ENCODE data around the gene SIDT2.

Gene SIDT2

DNA sequence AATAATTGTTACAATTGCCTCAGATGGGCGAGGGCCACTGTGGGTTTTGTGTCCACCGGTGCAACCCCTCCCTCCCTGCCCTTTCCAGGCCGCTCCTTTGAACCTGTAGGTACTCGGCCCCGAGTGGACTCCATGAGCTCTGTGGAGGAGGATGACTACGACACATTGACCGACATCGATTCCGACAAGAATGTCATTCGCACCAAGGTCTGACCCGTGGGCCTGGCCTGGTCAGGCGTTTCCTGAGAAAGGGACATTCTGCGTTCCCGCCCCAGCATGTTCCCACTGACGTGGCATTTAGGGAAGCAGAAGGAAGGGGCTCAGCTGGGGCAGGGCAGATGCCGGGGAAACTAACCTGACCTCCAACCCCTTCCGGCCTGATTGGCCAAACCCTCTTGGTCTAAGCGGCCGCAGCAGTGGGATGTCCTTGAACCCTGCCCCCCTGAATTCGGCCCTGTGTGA is 10.1 kb downstream of the SIDT2 start:
- no peak for DNase-seq (ENCODE audit: low spot score)

DNA sequence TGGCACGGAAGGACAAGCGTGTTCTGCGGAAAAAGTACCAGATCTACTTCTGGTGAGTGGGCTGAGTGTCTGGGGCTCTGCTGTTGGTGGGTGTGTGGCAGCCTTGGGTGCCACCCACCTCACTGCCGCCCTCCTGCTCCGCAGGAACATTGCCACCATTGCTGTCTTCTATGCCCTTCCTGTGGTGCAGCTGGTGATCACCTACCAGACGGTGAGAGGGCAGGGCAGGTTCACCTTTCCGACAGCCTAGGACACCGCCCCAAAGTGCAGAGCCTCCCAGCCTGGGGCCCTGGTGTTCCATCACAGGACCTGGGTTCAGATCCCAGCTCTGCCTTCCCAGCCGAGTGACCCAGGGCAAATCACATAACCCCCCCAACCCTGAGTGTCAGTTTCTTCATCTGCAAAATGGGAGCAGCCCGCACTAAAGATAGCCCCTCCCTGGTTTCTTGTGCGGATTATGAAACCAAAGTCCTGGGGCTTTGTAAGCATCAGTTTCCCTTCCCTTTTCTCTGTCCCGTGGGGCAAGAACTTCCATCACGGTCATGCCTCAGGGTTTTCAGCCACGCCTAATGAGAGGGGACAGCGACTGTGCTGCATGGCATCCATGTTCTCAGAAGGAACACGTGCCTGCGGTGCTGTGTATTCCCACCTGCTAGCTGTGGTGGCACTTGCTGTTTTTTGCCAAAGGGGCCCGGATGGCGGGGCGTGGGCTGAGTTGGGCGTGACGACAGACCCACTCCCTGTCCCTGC is 10.8 kb downstream of the SIDT2 start:
- FAIRE-seq = no peak
- DNase-seq (ENCODE audit: low spot score) = no peak

More for the DNA sequence above, 10.1 kb downstream of the SIDT2 start:
- FAIRE-seq = no peak

- DNase-seq (ENCODE audit: low spot score) = no peak
- no peak for FAIRE-seq
Measured at GRCh38 chr11:117189941-117190544, 11.5 kb downstream of the SIDT2 start.

GRCh38 chr11:117191680-117192400 is 13.3 kb downstream of the SIDT2 start:
- FAIRE-seq (no peak), DNase-seq (ENCODE audit: low spot score) (no peak)

DNA sequence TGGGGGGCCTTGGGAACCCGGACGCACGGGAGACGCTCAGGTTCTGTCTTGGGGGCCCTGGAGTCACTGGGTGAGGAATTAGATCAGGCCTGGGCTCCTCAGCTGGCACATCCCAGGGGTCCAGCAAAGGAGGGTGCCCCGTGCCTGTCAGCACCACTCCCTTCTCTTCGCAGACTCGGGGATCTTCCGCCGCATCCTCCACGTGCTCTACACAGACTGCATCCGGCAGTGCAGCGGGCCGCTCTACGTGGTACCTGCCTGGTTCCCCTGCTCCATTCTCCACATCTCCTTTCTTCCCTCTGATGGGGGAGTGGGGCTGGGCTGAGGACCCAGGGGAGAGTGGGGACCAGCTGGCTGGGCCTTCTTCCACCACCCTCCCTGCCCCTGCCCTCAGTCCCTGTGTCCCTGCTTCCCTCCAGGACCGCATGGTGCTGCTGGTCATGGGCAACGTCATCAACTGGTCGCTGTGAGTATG is 13.9 kb downstream of the SIDT2 start:
- no peak for DNase-seq (ENCODE audit: low spot score)
- FAIRE-seq = no peak

DNA sequence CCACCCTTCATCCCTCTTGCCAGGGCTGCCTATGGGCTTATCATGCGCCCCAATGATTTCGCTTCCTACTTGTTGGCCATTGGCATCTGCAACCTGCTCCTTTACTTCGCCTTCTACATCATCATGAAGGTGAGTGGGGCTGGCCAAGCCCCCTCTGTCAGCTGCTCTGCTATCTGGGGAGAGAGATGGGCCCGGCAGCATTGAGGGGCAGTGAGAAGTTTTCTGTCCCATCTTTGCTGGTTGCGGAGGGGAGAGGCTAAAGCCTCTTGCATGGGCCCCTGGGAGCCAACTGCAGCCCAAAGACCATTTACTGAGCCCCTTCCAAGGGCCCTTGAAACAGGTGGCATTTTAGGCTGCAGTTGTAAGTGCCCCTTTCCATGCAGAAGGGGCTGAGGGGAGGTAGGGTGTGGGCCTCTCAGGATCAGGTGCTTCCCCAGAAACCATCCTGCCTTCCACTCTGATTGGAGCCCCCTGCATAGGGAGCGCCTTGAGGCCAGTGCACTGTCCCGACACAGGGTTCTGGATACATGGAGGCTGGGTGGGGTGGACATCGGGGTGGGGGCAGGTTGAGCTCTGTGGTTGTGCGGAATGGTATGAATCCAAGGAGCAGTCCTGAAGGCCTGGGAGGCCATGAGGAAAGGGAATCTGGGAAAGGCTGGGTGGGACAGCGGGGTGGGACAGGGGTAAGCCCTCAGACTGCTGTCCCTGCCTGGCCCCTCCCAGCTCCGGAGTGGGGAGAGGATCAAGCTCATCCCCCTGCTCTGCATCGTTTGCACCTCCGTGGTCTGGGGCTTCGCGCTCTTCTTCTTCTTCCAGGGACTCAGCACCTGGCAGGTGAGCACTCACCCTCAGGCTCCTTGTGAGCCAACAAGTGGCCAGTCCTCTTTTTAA is 14.8 kb downstream of the SIDT2 start:
- FAIRE-seq (no peak), DNase-seq (ENCODE audit: low spot score) (no peak)

DNA sequence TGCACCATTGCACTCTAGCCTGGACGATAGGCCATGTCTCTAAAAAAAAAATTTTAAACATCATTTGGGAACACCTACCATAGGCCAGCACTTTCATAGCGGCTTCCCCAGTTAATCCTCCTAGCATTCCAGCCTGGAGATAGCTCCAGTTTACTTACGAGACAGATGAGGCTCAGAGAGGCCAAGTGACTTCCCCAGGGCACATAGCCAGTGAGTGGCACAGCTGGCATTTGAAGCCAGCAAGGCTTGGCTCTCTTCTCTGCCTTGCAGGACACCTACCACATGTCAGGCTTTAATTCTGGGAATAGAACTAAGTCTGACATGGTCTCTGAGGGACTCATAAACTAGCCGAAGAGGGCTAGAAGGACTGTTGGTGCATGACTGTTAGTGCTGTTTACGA is 15.7 kb downstream of the SIDT2 start:
- DNase-seq (ENCODE audit: low spot score) (no peak), FAIRE-seq (no peak)

- DNase-seq (ENCODE audit: low spot score) = no peak
- no peak for FAIRE-seq
Measured at GRCh38 chr11:117195258-117195657, 16.7 kb downstream of the SIDT2 start.

GRCh38 chr11:117195761-117196160 is 17.2 kb downstream of the SIDT2 start:
- DNase-seq (ENCODE audit: low spot score) (no peak), FAIRE-seq (no peak)

DNA sequence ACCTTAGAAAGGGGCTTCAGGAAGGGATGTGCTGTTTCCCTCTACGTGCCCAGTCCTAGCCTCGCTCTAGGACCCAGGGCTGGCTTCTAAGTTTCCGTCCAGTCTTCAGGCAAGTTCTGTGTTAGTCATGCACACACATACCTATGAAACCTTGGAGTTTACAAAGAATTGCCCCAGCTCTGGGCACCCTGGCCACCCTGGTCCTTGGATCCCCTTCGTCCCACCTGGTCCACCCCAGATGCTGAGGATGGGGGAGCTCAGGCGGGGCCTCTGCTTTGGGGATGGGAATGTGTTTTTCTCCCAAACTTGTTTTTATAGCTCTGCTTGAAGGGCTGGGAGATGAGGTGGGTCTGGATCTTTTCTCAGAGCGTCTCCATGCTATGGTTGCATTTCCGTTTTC is 18.5 kb downstream of the SIDT2 start:
- no peak for DNase-seq (ENCODE audit: low spot score)
- no peak for FAIRE-seq

GRCh38 chr11:117197516-117198456 is 19.2 kb downstream of the SIDT2 start:
- FAIRE-seq (no peak), DNase-seq (ENCODE audit: low spot score) (no peak)

DNA sequence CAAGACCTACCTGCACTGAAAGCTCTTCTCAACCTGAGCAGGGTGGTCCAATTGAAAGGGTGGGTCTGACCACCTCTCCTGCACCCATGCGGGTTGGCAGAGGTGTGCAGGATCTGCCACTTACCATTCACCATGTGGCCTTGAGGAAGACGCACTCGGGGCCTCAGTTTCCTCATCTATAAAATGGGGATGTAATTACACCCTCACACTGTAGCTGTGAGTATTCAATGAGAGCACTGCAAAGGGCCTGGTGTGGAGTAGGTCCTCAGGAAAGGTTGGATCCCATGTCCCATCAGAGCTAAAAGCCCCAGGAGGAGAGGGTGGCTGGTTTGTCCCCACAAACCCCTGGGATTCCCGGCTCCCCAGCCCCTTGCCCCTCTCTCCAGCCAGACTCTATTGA is 20.1 kb downstream of the SIDT2 start:
- FAIRE-seq = no peak

DNA sequence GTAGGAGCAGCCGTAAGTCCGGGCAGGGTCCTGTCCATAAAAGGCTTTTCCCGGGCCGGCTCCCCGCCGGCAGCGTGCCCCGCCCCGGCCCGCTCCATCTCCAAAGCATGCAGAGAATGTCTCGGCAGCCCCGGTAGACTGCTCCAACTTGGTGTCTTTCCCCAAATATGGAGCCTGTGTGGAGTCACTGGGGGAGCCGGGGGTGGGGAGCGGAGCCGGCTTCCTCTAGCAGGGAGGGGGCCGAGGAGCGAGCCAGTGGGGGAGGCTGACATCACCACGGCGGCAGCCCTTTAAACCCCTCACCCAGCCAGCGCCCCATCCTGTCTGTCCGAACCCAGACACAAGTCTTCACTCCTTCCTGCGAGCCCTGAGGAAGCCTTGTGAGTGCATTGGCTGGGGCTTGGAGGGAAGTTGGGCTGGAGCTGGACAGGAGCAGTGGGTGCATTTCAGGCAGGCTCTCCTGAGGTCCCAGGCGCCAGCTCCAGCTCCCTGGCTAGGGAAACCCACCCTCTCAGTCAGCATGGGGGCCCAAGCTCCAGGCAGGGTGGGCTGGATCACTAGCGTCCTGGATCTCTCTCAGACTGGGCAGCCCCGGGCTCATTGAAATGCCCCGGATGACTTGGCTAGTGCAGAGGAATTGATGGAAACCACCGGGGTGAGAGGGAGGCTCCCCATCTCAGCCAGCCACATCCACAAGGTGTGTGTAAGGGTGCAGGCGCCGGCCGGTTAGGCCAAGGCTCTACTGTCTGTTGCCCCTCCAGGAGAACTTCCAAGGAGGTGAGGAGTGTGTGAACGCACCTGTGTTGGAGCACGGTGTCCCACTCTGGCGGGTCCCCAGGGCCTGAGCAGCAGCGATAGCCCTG is 20.7 kb downstream of the SIDT2 start, which contains the start of gene TAGLN:
TSS of gene TAGLN (plus strand) at position 318 of the 863 bp plus-strand sequence. CDS start 3,644 bp downstream, outside the sequence.
- FAIRE-seq (peak; percentile 5), DNase-seq (ENCODE audit: low spot score) (peak; percentile 70)

More for the DNA sequence above, 20.1 kb downstream of the SIDT2 start:
- DNase-seq (ENCODE audit: low spot score) = no peak

DNA sequence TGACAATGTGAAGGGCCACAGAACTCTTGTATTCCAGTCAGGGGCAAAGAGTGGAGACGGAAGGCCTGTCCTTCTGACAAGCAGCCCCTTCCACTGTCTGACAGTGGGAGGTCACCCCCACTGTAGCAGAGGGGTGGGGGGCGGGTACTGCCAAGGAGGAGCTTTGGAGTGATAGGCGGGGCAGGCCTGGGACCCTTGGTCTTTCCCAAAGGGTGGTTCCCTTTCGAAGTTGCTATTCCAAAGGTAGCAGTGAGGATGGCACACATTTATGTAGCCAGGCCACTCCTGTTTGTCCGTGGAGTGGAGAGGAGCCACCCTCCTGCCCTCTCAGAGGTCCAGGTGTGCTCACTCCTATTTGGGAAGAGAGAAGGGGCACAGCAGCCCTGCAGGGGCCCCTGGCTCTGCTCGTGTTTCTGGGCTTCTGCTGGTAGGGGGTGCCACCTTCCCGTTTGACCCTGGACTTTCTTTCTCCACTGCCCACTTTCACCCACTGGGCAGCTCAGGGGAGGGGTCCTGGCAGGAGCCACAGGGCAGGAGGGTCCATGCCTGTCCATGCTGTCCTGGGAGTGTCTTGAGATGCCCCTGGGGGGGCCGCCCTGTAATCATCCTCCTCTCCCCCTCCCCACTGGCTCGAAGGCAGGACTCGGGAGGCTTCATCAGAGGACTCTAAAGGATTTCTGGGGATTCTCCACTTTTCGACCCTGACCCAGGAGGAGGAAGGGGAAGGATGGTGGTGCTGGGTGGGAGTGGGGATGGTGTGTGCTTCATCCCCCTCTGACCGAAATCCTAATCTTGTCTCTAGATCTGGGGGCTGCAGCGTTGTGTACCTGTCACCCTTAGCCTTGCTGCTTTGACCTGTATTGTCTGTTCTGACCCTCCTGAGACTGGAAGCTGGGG is 21.6 kb downstream of the SIDT2 start:
- DNase-seq (ENCODE audit: low spot score) (no peak), FAIRE-seq (no peak)

DNA sequence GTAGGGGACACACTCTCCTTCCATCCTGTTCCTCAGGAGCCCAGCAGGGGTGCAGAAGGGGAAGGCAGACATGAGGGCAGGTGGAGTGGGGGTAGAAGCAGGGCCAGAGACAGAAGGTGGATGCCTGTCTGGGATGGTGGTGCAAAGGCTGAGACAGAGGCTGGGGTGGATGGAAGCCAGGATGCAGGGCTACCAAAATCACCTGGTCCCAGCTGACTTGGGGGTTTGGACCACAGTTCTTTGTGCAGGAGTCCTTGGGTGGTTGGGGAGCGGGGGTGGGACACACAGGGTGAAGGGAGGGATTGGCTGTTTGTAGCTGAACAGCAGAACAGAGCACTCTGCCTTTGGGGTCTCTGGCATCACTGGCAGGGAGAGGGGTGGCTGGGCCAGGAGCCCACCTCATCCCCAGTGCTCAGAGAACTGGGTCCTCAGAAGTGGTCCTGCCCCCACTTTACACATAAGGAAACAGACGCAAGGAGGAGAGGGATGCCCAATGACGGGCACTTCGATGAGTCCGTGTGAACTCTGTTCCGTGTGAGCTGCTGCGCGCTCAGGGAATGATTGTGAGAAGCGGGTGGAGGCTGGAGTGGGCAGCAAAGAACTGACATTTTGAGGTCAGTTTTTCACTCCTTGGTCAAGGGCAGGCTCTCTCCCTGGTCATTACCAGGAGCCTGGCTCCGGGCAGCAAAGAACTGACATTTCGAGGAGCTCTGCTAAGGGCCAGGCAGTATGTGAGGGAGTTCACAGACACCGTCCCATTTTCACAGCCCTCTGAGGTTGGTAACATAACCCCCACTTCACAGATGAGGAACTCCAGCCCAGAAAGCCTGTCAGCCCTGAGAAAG is 22.5 kb downstream of the SIDT2 start:
- DNase-seq (ENCODE audit: low spot score) (no peak), FAIRE-seq (no peak)

DNA sequence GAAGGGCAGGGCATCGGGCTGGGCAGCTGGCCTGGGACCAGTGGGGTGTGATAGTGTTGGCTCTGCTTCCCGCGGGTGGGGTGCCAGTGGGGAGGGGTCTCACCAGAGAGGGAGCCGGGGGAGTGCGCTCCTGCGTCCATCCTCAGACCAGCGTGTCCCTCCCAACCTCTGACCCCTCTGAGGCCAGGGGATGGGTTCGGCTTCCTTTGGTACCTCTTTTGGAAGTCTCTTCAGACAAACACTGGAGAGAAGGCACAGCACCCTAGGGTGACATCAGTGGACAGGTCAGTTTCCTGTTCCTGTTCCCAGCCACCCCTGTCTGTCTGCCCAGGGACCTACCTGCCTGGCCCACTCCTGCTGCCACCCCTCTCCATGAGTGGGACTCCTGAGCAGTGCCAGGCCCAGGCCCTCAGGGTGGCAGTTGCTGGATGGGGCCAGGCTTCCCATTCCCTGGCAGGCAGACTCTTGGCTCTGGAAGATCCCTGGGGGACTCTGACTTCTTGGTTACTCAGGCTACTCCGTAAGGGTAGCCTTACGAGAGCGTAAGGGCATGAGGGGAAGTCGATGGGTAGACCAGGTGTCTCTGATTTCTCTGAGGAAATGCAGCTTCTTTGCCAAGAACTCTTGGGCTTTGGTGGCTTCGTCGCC is 23.2 kb downstream of the SIDT2 start:
- no peak for DNase-seq (ENCODE audit: low spot score)
- FAIRE-seq = no peak

Measured in urothelium cell line (cell line).